SK-N-MC (cell line): Measurements from ENCODE around the gene PPCDC.

Experiments
- EZH2 ChIP-seq: fragments of 200-600 bp; sonication (generic); IDR thresholded peaks from one replicate; pipeline ENCODE4 v1.6.1; 2017; ENCODE audit warnings: antibody characterized with exemption
- POLR2AphosphoS5 ChIP-seq: IDR thresholded peaks from 2 replicates; pipeline ENCODE4 v1.6.1; 2012; ENCODE audit warnings: mild to moderate bottlenecking, low read depth, low read length, borderline replicate concordance

DNA sequence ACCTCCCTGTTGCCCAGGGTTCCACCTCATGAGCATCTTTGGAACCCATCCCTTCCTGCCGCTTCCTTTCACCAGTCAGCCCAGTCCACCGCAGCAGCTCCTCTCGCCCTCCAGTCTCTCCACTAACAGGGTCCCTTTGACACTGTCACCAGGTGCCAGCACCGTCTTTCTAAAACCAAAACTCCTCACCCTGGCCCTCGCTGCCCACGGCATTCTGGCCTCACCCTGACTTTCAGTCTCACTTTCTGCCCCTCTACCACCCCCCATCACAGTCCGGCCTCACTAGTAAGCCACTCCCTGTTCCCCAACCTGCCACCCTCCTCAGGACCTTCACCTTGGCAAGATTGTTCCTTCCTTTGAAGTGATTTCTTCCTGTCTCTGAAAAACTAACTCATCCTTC is 4.2 kb downstream of the PPCDC start:
- TF ChIP-seq POLR2AphosphoS5 (no peak), EZH2 (no peak)
